Erythroblast (primary cell): ENCODE data around the gene CD44.

ENCODE experiments used
- GATA1 ChIP-seq: IDR thresholded peaks from 2 replicates; pipeline ENCODE4 v1.6.1; 2011; ENCODE audit warnings: low read depth, mild to moderate bottlenecking, control low read depth, low read length, moderate library complexity
- POLR2A ChIP-seq: IDR thresholded peaks from 2 replicates; pipeline ENCODE4 v1.6.1; 2011; ENCODE audit warnings: mild to moderate bottlenecking, low read length

GRCh38 chr11:35138606-35138942 lies 397 bp upstream of the CD44 start:
- TF ChIP-seq POLR2A (no peak), GATA1 (no peak)
